GM19193 (cell line): ENCODE data around the gene GPR161.

Source experiments
- POLR2A ChIP-seq: IDR thresholded peaks from 4 replicates; pipeline ENCODE4 v1.6.1; 2011; ENCODE audit not compliant: insufficient read depth, insufficient read length; ENCODE audit errors: extremely low read depth

The GPR161 gene

DNA sequence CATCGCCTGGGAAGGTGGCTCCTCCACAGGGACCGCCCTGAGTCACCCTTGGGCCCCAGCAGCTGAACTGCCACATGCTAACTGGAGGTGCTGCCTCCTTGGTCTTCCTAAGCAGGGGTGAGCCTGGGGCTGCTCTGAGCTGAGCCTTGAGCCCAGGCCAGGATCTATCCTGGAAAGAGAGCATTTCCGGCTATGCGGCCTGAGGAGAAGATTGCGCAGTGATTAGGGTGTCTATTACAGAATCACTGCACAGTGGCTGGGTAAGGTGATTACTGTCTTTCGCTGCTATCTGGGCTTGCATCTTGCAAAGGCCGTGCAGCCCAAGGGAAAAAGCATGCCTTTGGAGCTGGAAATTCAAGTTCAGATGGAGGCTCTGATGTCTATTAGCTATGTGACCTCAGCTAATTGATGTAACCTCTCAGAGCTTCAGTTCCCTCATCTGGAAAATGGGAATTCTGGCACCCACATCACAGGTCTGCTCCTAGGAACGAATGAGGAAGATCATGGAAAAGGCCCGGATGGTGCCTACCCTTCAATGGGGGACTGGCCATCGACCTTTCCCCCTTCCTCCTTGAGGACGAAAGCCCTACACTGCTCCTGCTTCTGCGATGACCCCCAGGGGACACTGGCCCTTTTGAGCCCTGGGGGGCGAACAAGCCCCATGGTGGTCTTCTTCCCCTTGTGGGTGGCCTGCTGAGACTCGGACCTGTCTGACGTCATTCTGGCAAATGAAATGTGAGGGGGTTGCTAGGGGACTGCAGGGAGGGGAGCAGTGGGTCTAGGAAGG is 38.0 kb downstream of the GPR161 start:
- TF ChIP-seq POLR2A, result no peak

DNA sequence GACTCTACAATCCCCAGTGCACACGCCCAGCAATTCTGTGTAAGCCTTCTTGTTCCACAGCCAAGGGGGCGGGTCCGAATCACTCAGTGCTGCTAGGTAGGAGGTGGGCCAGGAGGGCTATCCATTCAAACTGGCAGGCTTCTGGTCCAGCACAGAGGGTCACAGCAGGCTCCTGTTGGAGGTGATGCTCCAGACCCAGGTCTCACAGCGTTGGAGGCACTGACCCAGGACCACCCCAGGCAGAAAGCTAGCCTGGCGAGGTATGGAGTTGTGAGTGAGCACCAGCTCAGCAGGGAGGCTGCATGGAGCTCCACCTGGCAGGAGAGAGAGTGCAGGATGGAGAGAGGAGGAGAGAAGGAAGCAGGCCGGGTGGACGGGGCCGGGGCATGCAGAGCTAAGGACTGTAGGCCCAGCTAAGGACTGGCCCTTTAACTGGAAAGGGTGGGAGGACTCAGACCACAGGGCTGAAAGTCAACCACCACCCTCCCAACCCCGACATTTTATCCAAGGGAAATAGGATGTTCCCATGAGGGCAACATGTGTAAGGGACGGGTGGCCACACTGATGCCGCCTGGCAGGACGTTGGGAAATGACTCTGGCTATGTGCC is 38.7 kb downstream of the GPR161 start:
- TF ChIP-seq POLR2A, result no peak

- TF ChIP-seq POLR2A, result no peak
These were observed 40.2 kb downstream of the GPR161 start for GRCh38 chr1:168096296-168097165.

DNA sequence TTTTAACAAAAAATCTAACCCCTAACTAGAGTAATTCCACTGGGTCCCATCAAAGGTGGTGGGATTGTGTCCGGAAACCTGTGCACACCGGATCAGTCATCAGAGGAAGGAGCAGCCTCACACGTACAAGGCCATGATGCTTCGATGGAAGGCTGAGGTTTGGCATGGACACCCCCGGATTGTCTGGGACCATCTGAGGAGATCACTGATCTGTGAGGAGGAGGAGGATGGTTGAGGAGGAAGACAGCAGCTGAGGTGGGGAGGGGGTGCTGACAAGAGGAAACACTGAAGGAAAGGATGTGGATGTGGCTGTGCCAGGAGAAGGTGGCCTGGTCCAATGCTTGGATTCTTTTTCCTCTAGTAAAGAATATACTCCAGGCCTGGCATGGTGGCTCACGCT is 41.3 kb downstream of the GPR161 start:
- TF ChIP-seq POLR2A, result no peak

DNA sequence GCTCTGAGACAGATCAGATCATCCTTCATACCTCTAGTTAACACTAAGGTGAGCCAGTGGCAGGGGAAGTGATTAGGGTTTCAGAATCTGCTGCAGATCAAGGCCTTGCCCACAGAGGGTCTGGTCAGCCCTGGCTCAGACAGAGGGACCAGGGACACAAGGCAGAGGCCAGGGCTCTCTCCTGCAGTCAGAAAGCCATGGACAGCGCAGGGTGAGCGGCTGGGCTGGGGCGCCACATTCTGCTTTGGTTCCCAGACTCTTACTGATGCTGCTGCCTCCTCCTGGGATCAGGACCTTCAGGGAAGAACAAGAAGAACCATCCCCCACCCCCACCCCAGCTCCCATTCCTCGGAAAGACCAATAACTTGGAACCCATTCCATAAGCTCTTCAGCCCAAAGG is 43.1 kb downstream of the GPR161 start:
- TF ChIP-seq POLR2A, result no peak

- TF ChIP-seq POLR2A, result no peak
These were observed 44.0 kb downstream of the GPR161 start for GRCh38 chr1:168092566-168093355.

- no peak for TF ChIP-seq POLR2A
These were observed 44.8 kb downstream of the GPR161 start for GRCh38 chr1:168091720-168092550.

DNA sequence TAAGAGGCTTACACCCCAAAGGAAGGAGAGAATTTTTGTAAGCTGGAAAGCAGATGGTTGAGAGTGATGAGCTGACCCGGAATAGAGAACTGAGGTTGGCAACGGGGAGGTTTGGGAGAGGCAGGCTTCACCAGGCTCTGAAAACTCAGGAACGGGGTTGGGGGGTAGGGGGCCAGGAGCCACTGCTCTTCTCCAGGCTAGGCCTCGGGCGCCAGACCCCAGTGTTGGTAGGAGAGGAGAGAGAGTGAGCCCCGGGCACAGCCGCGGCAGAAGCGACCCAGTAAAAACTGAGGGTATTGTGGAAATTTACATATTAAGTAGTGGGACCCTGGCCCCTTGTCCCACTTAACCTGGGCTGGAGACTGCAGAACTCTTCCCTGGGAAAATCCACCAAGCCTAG is 45.7 kb downstream of the GPR161 start:
- no peak for TF ChIP-seq POLR2A

DNA sequence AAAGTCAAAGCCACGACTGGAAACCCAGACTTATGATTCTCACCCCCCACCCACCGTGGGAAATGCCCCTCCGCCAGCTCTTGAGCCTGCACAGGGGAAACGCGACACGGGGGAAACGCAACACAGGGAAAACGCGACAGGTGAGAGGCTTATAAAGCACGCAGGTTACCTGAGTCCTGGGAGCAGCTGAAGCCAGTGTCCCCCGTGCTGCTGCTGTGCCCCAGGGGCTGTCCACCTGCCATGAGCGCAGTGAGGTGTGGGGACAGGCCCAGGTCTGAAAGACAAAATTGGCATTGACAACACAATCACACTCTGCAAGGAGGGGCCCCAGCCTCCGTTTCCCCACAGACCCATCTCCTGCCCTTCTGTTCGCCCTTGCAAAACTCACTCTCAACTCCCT is 46.3 kb downstream of the GPR161 start:
- no peak for TF ChIP-seq POLR2A

GRCh38 chr1:168089979-168090337 is 46.8 kb downstream of the GPR161 start:
- TF ChIP-seq POLR2A, result no peak

DNA sequence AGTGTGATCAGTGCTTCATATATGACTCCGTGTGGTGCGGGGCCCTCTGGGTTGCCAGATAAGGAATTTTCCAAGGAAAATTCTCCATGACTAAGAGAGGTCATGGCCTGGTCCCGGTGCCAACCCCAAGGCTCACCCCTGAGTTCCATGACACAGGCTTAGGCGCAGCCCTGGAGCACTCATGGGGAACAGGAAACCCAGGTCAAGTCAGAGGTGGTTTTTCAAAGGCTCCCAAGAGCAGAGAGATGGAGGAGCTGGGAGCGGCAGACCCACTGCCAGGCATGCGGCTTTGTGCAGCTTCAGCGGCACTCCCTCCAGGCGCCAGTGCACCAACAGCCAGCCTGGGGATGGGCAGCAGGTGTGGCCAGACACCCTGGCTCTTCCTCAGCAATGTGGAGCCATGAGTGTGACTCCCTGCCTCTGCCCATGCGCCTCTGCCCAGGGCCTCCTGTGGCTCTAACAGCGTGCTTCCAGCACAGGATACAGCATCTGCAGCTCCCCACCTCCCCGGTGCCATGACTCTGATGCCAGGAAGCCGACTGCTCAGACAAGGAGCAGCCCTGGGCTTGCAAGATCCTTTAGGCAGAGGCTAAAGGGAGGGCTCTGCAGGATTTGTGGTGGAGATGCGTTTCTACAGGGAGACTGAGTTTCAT is 47.3 kb downstream of the GPR161 start:
- no peak for TF ChIP-seq POLR2A

- no peak for TF ChIP-seq POLR2A
These were observed 48.0 kb downstream of the GPR161 start for GRCh38 chr1:168088511-168089325.

GRCh38 chr1:168087696-168088095 is 49.0 kb downstream of the GPR161 start:
- no peak for TF ChIP-seq POLR2A
